HG03039 (cell line): ENCODE measurements around the gene C2orf15.
"Not testable (repeated sequence)": the region's sequence is repeated elsewhere in the genome, so short reads cannot be mapped to it uniquely, and the experiment has no call there.

Experiments used
- ATAC-seq: cut with Tn5 transposase; IDR thresholded peaks from one replicate; pipeline ENCODE4 v1.9.1; 2021; ENCODE audit warnings: mild to moderate bottlenecking, moderate library complexity; ENCODE audit not compliant: unreplicated experiment

The C2orf15 gene

GRCh38 chr2:99141110-99142108 is at the start of gene C2orf15:
Gene C2orf15 (plus strand): TSS chr2:99141707. CDS start chr2:99150559, 8,852 bp downstream.
- peak; percentile 84 for ATAC-seq

- no peak for ATAC-seq
These were observed 44.8 kb upstream of the C2orf15 start for GRCh38 chr2:99096728-99097127.

DNA sequence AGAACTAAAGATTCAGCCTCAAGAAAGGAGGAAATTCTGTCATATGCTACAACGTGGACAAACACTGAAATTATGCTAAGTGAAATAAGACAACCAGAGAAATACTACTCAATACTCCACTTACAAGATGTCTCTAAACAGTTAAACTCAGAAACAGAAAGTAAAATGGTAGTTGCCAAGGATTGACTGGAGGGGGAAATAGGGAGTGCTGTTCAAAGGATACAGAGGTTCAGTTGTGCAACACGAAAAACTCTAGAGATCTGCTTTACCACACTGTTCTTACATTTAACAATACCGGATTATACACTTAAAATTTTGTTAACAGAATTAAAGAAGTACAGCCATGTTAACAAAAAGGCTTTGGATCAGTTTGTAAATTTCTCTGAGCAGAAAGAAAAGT is 39.8 kb upstream of the C2orf15 start:
- no peak for ATAC-seq

DNA sequence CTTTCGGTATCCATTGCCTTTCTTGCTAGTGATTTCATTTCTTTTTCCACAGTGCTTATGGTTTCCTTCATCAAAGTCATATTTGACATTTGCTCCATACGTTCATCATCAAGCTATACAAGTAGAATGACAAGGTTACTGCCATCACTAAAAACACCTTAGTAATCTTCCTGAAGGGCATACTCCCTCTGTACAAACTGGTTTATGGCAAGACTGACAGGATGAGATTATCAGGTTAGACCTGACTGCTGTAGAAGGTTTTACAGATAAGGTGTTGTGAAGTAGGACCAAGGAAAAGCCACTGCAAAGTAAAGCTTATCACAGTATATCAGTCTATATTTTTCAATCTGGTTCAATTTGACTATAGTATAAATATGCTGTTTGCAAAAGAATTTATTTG is 37.5 kb upstream of the C2orf15 start:
- ATAC-seq: no peak

GRCh38 chr2:99106913-99107312 is 34.6 kb upstream of the C2orf15 start:
- ATAC-seq: no peak

DNA sequence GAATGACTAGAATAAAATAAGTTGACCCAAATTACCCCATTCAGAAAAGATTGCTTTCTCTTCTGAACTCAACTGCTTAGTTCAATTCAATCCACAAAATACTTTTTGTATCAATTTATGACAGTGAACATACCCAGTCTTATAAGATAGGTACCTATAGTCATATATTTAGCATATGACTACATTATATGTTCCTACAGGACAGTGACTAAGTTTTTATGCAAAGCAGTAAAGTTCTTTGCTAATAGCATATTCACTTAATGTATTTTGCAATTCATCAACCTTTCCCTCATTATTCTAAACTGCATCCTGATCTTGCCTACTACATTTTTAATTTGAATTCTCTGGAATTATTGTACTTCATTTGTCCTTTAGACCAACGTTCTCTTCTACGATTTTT is 30.3 kb upstream of the C2orf15 start:
- ATAC-seq: no peak

DNA sequence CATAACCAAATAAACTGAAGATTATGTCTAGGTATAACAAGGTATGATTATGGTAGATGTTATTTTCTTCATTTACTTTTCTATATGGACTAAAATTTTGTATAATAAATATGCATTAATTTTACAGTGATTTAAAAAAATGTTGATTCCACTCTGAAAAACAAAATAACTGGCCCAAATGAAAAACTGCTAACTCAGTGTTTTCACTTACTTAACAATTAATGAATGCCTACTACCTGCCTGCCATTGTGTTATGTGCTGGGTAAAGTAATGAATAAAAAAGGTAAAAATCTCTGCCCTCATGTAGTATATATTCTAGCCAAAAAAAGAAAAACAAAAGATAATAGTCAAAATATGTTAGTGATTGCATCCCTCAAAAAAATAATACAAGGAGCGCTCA is 29.6 kb upstream of the C2orf15 start:
- ATAC-seq: no peak

DNA sequence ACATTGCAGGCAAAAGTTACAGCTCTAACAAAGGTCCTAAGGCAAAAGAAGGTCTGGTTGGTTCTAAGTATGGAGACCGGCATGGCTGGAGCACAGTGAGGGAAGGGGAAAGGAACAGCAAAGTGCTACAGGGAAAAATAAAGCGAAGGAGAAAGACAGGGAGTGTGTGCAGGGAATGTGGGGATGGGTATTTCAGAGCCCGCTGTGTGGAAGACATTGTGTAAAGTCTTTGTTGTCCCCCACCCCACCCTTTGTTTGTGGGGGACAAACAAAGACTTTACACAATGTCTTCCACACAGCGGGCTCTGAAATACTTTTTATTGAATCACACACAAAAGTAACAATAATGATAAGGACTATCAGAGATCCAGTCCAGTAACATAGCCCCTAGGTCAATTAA is 28.9 kb upstream of the C2orf15 start:
- ATAC-seq: no peak

GRCh38 chr2:99127981-99128380 is 13.5 kb upstream of the C2orf15 start:
- ATAC-seq: no peak

DNA sequence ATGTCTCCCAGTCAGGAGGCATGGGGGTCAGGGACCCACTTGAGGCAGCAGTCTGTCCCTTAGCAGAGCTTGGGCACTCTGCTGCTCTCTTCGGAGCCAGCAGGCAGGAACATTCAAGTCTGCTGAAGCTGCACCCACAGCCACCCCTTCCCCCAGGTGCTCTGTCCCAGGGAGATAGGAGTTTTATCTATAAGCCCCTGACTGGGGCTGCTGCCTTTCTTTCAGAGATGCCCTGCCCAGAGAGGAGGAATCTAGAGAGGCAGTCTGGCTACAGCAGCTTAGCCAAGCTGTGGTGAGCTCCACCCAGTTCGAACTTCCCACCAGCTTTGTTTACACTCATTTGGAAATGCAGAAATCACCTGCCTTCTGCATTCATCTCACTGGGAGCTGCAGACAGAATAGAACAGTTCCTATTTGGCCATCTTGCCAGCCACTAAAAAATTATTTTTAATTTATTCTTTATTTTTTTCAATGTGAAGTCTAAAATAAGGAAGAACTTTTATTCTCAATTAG is 6.4 kb upstream of the C2orf15 start:
- ATAC-seq: not testable (repeated sequence)

DNA sequence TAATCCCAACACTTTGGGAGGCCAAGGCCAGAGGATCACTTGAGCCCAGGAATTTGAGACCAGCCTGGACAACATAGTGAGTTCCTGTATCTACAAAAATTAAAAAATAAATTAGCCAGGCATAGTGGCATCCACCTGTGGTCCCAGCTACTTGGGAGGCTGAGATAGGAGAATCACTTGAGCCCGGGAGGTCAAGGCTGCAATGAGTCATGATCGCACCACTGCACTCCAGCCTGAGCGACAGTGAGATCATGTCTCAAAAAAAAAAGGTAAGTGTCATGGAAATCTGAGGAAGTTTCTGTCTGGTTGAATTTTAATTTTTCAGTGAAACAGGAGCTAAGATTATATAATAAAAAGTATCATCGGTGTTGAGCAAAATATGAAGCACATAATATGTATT is 2.5 kb upstream of the C2orf15 start:
- no peak for ATAC-seq

DNA sequence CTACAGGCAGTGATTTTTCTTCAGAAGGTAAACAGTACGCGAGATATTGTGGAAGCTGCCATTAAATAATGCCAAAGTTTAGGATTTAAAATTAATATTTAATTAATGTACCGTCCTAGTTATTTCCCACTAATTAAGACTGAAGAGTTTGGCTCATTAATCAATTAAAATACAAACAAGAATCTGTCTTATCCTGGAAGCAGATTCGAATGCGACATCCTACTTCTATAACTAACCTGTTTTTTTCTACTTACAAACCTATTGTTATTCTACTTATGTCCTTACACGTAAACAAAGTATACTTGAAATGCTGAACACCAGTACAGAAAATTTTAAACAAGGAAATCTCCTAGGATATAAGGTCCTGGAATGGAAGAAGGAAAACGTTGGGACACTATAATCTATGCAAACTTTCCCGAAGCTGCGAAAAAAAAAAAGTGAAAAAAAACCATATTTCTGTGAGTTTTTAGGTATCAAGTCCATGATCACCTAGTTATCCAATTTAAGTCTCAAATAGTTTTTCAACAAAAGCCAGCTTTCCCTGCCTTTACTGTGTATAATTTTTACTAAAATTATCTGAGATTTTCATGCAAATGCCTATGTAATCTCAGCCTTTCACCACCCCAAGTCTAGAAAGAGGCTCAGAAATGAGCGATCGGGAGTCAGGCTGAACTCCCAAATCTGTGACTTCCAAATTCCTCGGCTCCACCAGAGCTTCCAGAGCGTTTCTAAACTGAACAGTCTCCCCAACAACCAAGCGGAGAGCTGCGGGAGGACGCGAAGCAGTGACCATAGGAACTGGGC is 1.2 kb upstream of the C2orf15 start:
- ATAC-seq: no peak

GRCh38 chr2:99140860-99141109 is 722 bp upstream of the C2orf15 start:
- ATAC-seq: peak; percentile 23

- ATAC-seq: no peak
These were observed 9.2 kb downstream of the C2orf15 start for GRCh38 chr2:99150706-99151105.

DNA sequence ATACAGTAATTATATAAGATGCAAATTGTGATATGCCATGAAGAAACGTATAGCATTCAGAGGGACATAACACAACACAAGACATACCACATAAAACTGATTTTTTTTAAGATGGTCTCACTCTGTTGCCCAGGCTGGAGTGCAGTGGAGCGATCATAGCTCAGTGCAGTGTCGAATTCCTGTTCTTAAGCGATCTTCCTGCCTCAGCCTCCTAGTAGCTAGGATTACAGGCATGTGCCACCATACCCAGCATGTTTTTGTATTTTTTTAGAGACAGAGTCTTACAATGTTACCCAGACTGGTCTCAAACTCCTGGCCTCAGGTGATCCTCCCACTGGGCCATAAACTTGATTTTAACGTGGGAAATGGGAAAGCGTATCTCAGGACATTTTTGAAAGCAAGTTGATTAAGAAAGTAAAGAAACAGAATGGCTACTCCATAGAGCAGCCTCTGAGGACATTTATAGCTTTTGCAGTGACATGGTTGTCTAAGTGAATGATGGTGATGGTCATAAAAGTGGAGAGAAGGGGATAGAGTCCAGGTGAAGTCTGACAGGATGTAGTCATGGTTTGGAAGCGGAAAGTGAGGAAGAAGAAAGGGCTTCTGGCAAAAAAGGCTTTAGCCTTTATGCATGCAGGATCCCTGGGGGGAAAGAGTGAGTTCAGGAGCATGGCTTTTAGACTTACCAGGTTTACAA is 10.8 kb downstream of the C2orf15 start:
- no peak for ATAC-seq

GRCh38 chr2:99153921-99154604 is 12.6 kb downstream of the C2orf15 start:
- ATAC-seq: no peak

DNA sequence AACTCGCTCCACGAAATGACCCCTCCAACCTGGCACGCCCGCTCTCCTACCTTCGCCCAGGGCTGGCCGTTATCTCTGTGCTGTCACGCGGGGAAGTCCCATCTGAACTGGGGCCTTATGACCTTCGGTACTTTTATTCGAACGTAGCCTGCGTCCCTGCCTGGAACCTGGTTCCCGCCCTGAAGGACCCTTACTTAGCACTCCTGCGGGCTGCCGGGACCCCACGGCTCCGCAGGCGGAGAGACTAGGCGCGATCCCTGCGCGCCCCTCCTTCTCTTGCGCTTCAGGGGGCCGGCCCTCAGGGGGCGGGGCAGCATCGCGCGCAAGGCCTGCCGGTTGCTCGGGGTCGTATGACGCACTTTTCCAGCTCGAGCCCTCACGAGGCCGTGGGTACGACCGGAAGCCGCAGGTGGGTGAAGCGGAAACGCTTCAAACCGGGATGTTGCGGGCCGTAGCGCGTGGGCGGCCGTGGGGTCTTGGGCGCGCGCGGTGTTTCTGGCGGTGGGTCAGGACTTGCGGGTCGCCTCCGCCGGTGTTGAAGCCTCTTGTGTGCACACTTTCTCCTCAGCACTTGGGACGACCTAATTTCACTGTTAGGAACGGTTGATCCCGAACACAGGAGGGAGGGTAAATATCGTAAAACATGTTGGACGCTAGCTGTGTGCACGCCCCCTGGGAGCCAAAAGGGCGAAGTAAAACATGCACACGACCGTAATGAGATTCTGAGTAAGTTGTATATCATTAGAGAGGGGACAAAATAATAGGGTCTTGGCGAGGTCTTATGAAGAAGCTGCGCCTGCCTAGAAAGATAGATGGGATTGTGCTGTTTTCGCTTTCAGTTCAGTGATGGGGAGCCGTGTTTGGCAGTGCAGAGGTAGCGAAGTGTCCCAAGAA is 13.4 kb downstream of the C2orf15 start, which contains the start of the genes LIPT1 and TSGA10:
Gene LIPT1, plus strand, starts transcription at position 325 of the 894 bp plus-strand sequence. CDS start 6,991 bp downstream, outside the sequence.
Gene TSGA10, minus strand, starts transcription at position 300 of the 894 bp plus-strand sequence. CDS start 45,503 bp downstream, outside the sequence.
- peak; percentile 94 for ATAC-seq

DNA sequence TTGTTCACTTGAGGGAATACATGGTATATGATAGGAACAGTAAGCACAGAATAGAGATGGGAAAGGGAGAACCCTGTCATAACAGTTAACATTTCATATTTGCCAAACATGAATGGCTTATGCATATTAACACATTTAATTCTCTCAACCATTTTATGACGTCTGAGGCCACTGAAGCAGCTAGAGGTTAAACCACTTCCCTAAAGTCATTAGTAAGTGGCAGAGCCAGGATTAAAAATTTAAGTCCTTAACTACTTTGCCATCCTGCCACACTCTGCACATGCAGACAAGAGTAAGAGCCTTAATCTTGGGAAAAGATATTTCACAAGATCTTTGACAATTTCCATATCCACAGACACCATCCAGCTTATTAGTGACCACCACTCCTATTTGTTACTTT is 15.4 kb downstream of the C2orf15 start:
- ATAC-seq: no peak

DNA sequence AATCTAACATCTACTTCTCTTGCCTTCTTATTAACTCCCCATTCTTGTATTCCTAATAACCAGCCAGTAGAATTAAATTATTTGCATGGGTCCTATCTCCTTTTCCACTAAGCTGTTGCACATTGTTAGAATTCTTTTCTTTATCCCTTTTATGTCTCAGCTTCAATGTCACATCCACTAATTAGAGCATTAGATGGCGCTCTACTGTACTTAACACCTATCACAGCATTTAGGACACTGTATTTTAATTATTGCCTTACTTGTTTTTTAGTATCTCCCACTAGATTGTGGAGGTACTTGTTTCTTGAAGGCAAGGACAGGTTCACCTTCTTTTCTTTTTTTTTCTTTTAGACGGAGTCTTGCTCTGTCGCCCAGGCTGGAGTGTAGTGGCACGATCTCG is 17.1 kb downstream of the C2orf15 start:
- no peak for ATAC-seq
